Measurements from ENCODE around the gene CFAP68.
A peak's percentile ranks its signal among the peaks of the same experiment; 100 is the strongest.

Gene CFAP68, protein sequence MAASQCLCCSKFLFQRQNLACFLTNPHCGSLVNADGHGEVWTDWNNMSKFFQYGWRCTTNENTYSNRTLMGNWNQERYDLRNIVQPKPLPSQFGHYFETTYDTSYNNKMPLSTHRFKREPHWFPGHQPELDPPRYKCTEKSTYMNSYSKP

DNA sequence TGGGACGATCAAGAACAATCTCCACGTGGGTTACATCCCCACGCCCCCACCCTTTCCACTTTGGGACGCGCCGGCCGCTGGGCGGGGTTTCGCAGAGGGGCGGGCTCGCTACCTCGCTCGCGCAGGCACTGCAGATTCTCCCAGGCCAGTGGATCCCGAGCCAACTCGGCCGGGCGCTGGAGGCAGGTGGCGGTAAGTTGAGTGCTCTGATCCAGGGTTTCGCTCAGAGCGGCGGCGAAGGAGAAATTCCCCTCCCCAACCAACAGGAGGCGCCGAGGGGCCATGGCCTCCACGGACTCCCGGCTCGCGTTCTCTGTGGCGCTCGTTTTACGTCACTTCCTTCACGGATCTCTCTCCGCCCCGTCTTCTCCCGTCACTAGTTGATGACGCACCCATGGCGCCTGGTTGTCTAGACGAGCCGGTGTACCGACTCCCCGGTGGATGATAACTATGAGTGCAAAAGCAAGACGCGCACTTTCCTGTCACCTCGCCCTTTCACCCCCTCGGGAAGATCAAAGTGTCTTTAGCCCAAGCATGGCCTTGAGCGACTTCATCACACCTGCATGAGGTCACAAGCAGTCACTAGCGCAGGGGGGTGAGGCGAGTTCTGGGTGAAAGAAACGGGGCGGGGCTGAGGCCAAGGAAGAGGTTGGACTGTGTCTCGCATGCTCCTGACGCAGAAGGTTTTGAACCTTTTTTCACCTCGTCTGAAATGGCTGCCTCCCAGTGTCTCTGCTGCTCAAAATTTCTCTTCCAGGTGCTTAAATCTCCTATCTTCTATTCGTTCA is at the start of gene CFAP68, which contains the start of gene FDXACB1:
CFAP68 (plus strand) TSS at position 693 of the 788 bp plus-strand sequence; CDS start at position 713, 20 bp downstream.
FDXACB1 (minus strand) TSS at position 317 of the 788 bp plus-strand sequence; CDS start at position 284, 33 bp downstream.
- peak; percentile 90 to 93 for DNase-seq (ENCODE audit: low read depth in 2 of 2)

DNA sequence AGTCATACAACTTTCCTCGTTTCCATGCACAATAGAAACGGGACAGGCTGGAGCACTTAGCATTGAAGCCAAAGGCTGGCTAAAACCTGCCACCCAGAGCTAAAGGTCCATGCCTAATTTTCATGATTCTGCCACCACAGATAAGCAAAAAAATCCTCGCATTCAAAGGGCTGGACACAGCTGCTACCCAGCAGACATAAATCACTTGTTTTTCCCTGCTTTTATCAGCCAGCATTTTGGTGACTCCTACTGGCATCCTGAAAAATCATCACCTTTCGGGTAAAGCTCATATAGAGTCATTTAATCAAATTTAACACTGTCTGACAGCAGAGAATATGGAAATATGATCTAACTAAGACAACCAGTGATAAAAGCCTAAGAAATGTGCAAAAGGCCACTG is 45.8 kb upstream of the CFAP68 start:
- DNase-seq (ENCODE audit: low read depth in 2 of 2) = no peak

DNA sequence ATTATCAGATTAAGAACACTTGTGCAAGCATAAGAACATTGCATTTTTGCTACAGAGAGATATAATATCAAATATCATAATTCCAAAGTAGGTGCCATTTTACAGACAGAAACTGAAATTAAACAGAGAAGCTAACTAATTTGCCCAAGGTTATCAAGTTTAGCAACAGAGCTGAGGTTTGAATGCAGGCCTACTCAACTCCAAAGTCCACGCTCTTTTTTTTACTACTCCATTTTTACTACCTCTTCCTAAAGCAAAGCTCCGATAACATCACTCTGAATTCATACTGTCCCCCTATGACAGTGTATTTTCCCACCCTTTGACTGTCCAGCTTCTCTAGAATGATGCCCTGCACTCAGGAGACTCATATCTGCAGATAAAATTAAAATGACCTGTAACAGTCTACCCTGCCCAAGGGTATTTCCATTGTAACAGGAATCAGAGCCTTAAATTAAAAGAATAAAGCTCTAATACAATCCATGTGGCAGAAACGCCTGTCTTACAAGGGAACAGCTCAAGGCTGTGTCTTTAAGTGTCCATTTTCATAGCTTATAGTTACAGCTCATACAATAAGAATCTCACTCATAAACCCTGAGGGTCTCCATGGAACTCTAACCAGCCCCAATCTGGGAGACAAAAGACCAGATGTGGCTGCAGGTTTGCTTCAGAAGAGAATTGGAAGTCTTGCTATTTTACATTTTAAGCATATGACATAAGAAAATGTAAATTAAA is 44.7 kb upstream of the CFAP68 start:
- DNase-seq (ENCODE audit: low read depth in 2 of 2) = no peak

GRCh38 chr11:111835665-111836064 is 43.7 kb upstream of the CFAP68 start:
- no peak for DNase-seq (ENCODE audit: low read depth in 2 of 2)

- no peak for DNase-seq (ENCODE audit: low read depth in 2 of 2)
Observed at GRCh38 chr11:111836162-111836561, 43.2 kb upstream of the CFAP68 start.

- no peak for DNase-seq (ENCODE audit: low read depth in 2 of 2)
Observed at GRCh38 chr11:111836721-111837120, 42.6 kb upstream of the CFAP68 start.

- no peak for DNase-seq (ENCODE audit: low read depth in 2 of 2)
Observed at GRCh38 chr11:111837366-111837891, 41.9 kb upstream of the CFAP68 start.

GRCh38 chr11:111838054-111838453 is 41.3 kb upstream of the CFAP68 start:
- no peak for DNase-seq (ENCODE audit: low read depth in 2 of 2)

DNA sequence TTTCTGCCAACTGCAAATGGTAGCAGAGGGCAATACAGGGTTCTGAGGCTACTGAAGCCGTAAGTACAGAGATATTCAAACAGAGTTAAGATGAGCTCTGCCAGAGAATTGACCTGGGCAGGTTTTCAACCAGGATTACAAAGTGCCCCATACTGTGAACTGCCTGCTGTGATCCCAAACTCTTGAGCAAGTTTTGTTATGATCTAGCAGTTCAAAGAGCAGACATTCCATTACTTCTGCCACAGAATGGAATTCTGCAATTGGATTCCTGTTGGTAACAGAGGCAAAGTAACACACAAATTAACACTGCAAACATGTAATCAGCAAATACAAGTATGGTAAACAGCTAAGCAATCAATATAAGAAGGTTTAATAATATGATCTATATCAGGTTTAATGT is 39.2 kb upstream of the CFAP68 start:
- no peak for DNase-seq (ENCODE audit: low read depth in 2 of 2)

GRCh38 chr11:111841370-111842053 is 37.8 kb upstream of the CFAP68 start:
- peak; percentile 56 to 58 for DNase-seq (ENCODE audit: low read depth in 2 of 2)

DNA sequence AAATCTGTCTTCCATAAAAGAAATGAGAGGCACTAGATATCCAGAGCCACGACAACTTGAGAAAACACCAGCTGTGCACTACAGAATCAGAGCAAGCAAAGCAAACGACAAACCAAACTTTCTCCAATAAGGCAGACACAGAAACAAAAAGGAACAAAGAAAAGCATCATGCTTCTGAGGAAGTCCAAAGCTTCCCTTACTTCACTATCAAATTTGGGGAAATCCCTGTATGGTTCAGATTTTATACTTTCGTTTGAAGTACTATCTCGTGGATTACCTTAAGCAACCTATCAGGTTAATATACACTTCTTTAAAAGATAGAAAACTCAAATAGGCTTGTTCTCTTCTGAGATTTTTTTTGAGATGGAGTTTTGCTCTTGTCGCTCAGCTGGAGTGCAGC is 35.7 kb upstream of the CFAP68 start:
- no peak for DNase-seq (ENCODE audit: low read depth in 2 of 2)

DNA sequence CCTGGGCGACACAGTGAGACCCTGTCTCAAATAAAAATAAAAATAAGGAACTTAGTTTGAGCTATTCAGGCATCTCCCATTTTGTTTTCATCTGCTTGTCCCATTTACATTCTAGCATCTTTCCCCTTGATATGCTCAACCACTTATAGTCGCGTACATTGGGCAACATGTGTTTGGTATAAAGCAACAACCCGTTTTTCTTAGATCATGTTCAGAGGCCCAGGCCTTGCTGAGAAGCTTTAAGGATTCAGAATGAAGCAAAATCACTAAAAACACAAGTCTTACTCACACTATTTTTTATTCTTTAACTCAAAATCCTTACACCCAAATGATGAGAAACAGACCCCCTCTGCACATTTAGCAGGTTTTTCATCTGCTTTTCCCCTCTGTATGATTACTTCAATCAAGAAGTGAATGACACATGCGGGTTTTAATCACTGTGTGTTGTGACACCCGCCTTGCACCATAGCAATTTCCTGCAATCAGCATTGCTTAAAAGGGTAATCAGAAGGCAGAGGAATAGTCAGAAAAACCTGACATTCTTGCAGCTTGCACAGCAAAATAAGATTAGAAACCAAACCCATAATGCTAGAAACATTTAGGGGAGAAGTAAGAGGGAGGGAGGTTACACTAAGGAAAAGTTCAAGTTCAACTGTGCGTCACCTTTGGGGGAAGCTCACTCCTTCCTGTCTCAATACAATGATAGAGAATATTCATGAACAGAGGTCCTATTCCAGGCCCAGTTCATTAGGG is 33.9 kb upstream of the CFAP68 start:
- no peak for DNase-seq (ENCODE audit: low read depth in 2 of 2)

- DNase-seq (ENCODE audit: low read depth in 2 of 2) = no peak
Observed at GRCh38 chr11:111846063-111846462, 33.3 kb upstream of the CFAP68 start.

DNA sequence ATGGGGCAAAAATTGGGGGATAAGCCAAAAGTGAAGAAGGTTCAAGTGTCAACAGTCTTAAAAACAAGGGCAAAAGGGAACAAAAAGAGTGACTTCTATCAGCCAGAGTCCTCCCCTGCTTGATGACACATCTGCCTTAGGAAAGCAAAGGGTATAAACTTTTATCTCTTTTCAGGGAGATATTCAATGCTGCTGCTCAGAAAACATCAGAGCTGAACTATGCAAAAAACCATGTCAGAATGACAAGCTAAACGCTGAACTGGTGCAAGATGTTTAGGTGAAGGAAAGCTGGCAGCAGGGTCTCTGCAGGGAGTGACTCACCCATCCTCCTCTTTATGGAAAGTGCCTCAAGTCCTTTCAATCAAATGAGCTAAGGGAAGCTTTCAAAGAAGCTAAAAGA is 32.7 kb upstream of the CFAP68 start:
- peak in 1 of 2 experiments; percentile 28 for DNase-seq (ENCODE audit: low read depth in 2 of 2)

GRCh38 chr11:111849631-111850030 is 29.7 kb upstream of the CFAP68 start:
- no peak for DNase-seq (ENCODE audit: low read depth in 2 of 2)

DNA sequence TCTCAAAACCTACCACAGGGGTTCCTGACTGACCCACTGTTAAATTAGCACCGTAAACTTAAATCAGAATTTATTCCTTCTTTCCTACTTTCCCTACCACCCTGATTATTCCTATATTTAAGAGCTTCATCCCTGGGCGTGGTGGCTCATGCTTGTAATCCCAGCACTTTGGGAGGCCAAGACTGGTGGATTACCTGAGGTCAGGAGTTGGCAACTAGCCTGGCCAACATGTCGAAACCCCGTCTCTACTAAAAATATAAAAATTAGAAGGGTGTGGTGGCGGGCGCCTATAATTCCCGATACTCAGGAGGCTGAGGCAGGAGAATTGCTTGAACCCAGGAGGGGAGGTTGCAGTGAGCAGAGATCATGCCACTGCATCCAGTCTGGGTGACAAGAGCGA is 28.3 kb upstream of the CFAP68 start:
- no peak for DNase-seq (ENCODE audit: low read depth in 2 of 2)

GRCh38 chr11:111851636-111852035 is 27.7 kb upstream of the CFAP68 start:
- DNase-seq (ENCODE audit: low read depth in 2 of 2) = no peak

DNA sequence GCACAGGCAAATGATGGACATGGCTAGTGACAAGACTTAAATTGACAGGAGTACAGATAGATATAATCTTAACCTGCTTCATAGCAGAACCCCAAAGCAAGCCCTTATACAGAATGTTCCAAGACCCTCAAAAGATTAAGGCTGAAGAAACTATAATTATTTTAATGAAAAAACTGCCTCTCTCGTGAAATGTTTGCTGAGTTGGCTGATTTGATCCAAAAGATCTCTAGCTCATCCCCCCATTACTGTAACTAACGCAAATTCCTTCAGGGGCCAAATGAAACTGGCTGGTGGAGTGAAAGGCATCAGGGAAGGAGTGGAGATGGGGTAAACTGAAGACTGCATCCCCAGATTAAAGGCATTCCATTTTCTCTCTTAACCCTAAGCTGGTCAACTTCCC is 27.2 kb upstream of the CFAP68 start:
- DNase-seq (ENCODE audit: low read depth in 2 of 2) = no peak

- no peak for DNase-seq (ENCODE audit: low read depth in 2 of 2)
Observed at GRCh38 chr11:111855506-111855905, 23.8 kb upstream of the CFAP68 start.

- no peak for DNase-seq (ENCODE audit: low read depth in 2 of 2)
Observed at GRCh38 chr11:111860257-111860656, 19.1 kb upstream of the CFAP68 start.

GRCh38 chr11:111870113-111870512 is 9.2 kb upstream of the CFAP68 start:
- DNase-seq (ENCODE audit: low read depth in 2 of 2) = no peak

Data from fibroblast of skin of left biceps (primary cell).